Activated CD8-positive, alpha-beta memory T cell treated with anti-CD3 and anti-CD28 coated beads for 36 hours (primary cell): ENCODE measurements around the gene DCUN1D2. TPM values are rescaled to one million over a fixed set of nuclear protein-coding genes. Genes with fewer than 3 reads are reported as not detected.
"Not testable (repeated sequence)": the region's sequence is repeated elsewhere in the genome, so short reads cannot be mapped to it uniquely, and the experiment has no call there.

ENCODE experiments used
- CTCF ChIA-PET: fragments of 350-600 bp; sonication (Branson Sonifier 250); formaldehyde crosslinking; loops from one replicate; lab custom pipeline; 2021; ENCODE audit warnings: antibody characterized with exemption; lab: Charles Lee
- POLR2A ChIA-PET: fragments of 350-600 bp; sonication (Branson Sonifier 250); formaldehyde crosslinking; loops from one replicate; lab custom pipeline; 2021; ENCODE audit warnings: antibody characterized with exemption; lab: Charles Lee
- total RNA-seq, 2 experiments: library from RNA; stranded (reverse); gene quantifications; one replicate each; pipeline ENCODE4 v1.2.3, GENCODE V29; 2021

Gene DCUN1D2
- total RNA-seq, 2 experiments from 2014 or later, result 13.5 to 17.3 TPM

- POLR2A ChIA-PET, result no interaction called here
- CTCF ChIA-PET, result no interaction called here
These were observed 36.1 kb upstream of the DCUN1D2 start for GRCh38 chr13:113526466-113527220.

DNA sequence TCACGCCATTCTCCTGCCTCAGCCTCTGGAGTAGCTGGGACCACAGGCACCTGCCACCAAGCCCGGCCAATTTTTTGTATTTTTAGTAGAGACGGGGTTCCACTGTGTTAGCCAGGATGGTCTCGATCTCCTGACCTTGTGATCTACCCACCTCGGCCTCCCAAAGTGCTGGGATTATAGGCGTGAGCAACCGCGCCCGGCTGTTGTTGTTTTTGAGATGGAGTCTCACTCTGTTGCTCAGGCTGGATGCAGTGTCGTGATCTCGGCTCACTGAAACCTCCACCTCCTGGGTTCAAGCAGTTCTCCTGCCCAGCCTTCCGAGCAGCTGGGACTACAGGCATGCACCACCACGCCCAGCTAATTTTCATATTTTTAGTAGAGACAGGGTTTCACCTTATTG, 31.9 kb upstream of the DCUN1D2 start:
- POLR2A ChIA-PET, result interaction anchor here (0.6 kb wide), 1 partner anchor 480 kb away, joined by 3 read pairs; no protein-coding TSS in a partner anchor
- CTCF ChIA-PET, result not testable (repeated sequence)

DNA sequence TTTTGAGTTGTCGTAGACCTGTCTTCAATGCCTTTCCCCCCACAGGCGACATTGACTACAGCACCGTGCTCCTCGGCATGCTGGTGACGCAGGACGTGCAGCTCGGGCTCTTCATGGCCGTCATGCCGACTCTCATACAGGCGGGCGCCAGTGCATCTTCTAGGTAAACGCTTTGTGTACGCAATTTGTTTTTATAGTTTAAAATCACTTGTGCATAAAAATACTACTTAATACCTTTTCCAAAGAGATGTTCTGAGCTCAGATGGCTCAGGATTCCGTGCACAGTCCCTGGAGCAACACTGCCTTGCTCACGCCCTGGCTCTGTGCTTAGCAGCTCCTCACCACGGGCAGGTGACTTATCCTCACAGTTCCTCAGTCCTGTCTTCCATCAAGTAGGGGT, 30.1 kb upstream of the DCUN1D2 start:
- ChIA-PET CTCF (no interaction called here), POLR2A (no interaction called here)

- POLR2A ChIA-PET, result no interaction called here
These were observed 29.0 kb upstream of the DCUN1D2 start for GRCh38 chr13:113519556-113519955.

GRCh38 chr13:113518076-113518803, 27.7 kb upstream of the DCUN1D2 start:
- POLR2A ChIA-PET, result no interaction called here
- CTCF ChIA-PET, result interaction anchor here (0.8 kb wide), 2 partner anchors 44 to 712 kb away, joined by 3 read pairs; no protein-coding TSS in a partner anchor

More at GRCh38 chr13:113519556-113519955, 29.0 kb upstream of the DCUN1D2 start:
- CTCF ChIA-PET, result no interaction called here

GRCh38 chr13:113514847-113515246, 24.3 kb upstream of the DCUN1D2 start:
- POLR2A ChIA-PET, result no interaction called here
- CTCF ChIA-PET, result no interaction called here

DNA sequence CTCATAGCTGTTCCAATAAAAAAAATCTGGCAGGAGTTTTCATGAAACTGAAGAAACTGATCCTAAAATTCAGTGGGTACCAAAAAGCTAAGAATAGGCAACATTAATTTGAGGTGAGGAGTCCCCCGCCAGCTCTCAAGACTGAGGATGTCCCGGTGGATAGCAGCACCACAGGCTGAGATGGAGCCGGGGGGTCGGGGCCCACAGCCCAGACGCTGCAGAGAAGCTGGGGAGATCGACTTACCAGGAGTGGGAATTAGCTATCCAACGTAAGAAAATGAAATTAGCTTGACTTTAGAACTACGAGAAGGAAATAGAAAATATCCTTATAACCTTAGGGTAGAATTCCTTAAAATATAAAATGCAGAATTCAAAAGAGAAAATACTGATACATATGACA, 23.2 kb upstream of the DCUN1D2 start:
- CTCF ChIA-PET, result interaction anchor here (0.6 kb wide), 1 partner anchor 94 kb away, joined by 4 read pairs; no protein-coding TSS in a partner anchor
- POLR2A ChIA-PET, result no interaction called here

GRCh38 chr13:113511361-113511760, 20.9 kb upstream of the DCUN1D2 start:
- POLR2A ChIA-PET, result no interaction called here
- CTCF ChIA-PET, result no interaction called here

DNA sequence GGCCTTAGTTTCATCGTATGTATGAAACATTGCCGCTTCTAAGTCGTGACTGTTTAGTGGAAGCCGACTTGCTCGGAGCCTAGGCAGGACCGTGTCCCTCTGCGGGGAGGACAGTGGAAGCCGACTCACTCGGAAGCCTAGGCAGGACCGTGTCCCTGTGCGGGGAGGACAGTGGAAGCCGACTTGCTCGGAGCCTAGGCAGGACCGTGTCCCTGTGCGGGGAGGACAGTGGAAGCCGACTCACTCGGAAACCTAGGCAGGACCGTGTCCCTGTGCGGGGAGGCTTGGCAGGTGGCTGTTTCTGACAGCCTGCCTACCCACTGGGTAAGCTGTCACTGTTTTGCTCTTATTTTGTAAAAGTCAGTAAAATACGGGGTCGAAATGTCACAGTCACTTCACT, 20.4 kb upstream of the DCUN1D2 start:
- POLR2A ChIA-PET, result no interaction called here
- CTCF ChIA-PET, result no interaction called here

DNA sequence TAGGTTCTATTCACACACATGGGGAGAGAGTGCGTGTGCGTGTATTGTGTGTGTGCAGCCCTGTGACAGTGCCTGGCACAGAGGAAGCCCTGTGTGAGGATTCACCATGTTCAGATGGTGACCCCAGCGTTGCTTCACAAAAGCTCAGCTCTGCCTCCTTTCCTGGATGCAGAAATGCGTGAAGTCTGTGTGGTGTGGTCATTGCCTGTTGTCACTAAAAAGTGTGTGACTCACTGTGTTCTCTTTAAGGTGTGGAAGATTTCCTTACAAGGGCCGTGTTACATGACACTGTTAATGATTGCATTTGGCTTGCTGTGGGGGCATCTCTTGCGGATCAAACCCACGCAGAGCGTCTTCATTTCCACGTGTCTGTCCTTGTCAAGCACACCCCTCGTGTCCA, 19.5 kb upstream of the DCUN1D2 start:
- ChIA-PET POLR2A (no interaction called here), CTCF (no interaction called here)

DNA sequence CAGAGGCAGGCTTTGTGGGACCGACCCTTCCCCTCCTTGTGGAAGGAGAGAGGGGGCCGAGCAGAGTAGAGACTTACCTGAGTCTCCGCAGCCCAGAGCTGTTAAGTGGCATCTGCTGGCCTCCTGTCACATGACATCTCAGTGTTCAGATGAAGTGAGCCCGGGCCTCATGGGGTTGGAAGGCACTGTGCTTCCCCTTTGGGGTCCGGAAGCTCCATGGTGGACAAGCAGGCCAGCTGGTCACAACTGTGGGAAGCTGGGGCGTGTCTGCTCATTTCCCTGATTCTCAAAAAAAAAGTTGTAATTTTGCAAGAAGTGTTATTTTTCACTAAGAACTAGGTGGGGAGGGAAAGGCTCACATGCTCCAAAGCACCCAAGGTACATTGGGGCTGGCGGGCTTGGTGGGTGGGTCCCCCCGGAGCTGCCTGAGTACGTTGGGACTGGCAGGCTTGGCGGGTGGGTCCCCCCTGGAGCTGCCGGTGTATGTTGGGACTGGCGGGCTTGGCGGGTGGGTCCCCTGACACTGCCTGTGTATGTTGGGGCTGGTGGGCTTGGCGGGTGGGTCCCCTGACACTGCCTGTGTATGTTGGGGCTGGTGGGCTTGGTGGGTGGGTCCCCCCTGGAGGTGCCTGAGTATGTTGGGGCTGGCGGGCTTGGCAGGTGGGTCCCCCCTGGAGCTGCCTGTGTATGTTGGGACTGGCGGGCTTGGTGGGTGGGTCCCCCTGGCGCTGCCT, 18.2 kb upstream of the DCUN1D2 start:
- CTCF ChIA-PET, result no interaction called here
- POLR2A ChIA-PET, result no interaction called here

GRCh38 chr13:113507505-113508345, 17.2 kb upstream of the DCUN1D2 start:
- POLR2A ChIA-PET, result no interaction called here
- CTCF ChIA-PET, result no interaction called here

- ChIA-PET CTCF (no interaction called here), POLR2A (no interaction called here)
These were observed 16.4 kb upstream of the DCUN1D2 start for GRCh38 chr13:113506871-113507388.

- CTCF ChIA-PET, result no interaction called here
- POLR2A ChIA-PET, result no interaction called here
These were observed 15.6 kb upstream of the DCUN1D2 start for GRCh38 chr13:113506025-113506685.

DNA sequence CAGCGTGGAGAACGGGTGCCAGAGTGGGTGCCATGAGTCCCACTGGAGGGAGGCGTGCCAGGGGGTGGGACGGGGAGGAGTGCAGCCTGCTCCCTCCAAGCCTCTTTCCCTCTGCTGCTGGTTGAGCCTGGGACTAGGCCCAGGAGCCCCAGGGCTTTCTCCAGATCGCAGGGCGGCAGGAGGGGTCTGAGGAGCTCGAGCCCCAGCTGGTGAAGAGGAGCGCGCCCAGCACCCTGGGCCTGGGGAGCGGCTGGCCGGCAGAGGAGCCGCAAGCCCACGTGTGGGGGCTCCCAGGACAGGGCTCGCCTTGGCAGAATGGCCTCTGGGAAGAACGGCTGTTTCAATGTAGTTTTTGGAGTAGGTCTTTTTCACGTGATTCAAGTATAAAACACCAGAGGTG, 12.2 kb upstream of the DCUN1D2 start:
- CTCF ChIA-PET, result no interaction called here
- POLR2A ChIA-PET, result no interaction called here

DNA sequence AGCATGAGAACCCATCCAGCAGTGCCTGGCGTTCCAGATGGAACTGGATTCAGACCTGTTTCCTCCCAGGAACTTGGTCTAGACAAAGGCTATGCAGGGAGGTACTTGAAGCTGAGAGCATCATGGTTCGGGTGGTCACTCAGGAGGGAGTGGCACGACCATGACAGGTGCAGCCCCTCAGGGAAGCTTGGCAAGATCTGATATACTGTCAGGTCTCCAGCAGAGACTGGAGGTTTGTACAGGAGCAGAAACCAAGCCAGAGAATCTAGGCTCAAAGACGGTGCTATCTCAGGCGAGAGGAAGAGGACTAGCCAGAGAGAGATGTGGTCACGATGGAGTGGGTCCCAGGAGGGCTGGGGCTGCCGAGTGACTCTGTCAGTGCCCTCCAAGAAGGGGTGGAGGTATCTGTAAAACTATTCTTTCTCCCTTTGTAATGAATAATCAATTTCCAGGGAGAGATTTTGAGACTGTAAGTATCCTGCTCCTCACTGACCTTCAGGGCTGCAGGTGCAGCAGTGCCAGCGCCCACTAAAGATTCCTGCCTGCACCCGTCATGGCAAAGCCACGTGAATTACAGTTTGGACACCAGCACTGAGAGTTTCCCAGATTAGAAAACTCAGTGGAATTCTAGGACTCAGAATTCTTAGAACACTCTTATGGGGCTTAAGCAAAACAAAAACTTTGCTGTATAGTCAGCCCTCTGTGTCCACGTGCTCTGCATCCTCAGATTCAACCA, 10.2 kb upstream of the DCUN1D2 start:
- CTCF ChIA-PET, result no interaction called here
- POLR2A ChIA-PET, result no interaction called here

DNA sequence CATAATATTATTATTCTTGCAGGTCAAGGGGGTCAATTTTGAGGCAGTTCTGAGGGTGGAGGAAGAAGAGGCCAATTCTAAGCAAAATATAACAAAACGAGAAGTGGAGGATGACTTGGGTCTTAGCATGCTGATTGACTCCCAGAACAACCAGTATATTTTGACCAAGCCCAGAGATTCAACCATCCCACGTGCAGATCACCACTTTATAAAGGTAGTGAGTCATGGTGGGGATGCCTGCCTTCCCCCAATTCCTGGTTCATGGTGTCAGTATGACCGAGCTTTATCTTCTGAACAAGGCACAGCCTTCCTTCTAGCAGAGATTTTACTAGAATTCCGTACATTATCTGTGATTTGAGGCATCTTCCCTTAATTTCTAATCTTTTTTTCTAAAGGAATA, 9.4 kb upstream of the DCUN1D2 start:
- POLR2A ChIA-PET, result no interaction called here
- CTCF ChIA-PET, result no interaction called here

DNA sequence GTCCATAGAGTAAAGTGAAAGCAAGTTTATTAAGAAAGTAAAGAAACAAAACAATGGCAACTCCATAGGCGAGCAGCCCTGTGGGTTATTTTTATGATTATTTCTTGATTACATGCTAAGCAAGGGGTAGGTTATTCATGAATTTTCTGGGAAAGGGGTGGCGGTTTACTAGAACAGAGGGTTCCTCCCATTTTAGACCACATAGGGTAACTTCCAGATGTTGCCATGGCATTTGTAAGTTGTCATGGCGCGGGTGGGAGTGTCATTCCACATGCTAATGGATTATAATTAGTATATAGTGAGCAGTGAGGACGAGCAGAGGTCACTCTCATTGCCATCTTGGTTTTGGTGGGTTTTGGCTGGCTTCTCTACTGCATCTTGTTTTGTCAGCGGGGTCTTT, 8.4 kb upstream of the DCUN1D2 start:
- CTCF ChIA-PET, result no interaction called here

More for the DNA sequence above, 8.4 kb upstream of the DCUN1D2 start:
- POLR2A ChIA-PET, result no interaction called here
